Measurements from ENCODE around the gene OTOS. TPM values are rescaled to one million over a fixed set of nuclear protein-coding genes. Genes with fewer than 3 reads are reported as not detected.

OTOS gene
- total RNA-seq, 1 experiment from 2014 or later = not detected

DNA sequence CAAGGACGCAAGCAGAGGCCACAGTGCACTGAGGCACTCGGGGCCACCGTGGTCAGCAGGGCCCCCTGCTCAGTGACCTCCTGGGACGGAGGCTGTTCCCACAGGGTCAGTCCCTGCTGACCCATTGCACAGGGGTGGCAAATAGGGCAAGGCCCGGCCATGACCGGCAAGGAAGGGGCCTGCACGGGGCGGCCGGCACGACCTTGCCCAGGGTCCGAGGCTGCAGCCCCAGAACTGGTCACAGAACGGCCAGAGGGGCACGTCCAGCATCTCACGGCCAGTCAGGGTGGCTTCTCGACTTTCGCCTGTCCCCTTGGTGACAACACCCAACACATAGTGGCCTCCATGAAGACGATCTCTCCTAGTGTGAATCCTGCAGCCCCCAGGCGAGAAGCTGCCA is 27.6 kb upstream of the OTOS start:
- H3K4me1 ChIP-seq (ENCODE audit: control insufficient read depth in 1 of 2, insufficient read depth in 2 of 2, low read length in 2 of 2) = no peaks in the 10 kb centered on the region
- DNase-seq (ENCODE audit: low read depth, low spot score) (no peak), ATAC-seq (no peak)
- ChIA-PET POLR2A (no interaction called here), CTCF (no interaction called here), RAD21 (ENCODE audit: low non-redundant PET in 1 of 2, low total read pairs in 2 of 2, uncharacterized antibody in 2 of 2, unreplicated experiment in 2 of 2) (no interaction called here)
- no peaks in the 10 kb centered on the region for H3K9me3 ChIP-seq (ENCODE audit: control insufficient read depth in 1 of 2, insufficient read depth in 1 of 2, low read depth in 1 of 2, low read length in 2 of 2)
- H3K4me3 ChIP-seq (replicated peaks in 1 of 2; ENCODE audit: low read depth in 1 of 2, low read length in 2 of 2) = no peak overlapping the region
- H3K4me2 ChIP-seq (ENCODE audit: low read length) = no peak overlapping the region
- no peaks in the 10 kb centered on the region for H3K9me2 ChIP-seq (ENCODE audit: insufficient read depth)
- no peak for TF ChIP-seq POLR2A (IDR thresholded peaks at IDR 0.05; ENCODE audit: borderline replicate concordance, extremely low read depth, insufficient read depth, insufficient read length)
- TF ChIP-seq SIN3A (IDR thresholded peaks at IDR 0.05; ENCODE audit: low read depth) = no peak
- TF ChIP-seq, protein P1, sequence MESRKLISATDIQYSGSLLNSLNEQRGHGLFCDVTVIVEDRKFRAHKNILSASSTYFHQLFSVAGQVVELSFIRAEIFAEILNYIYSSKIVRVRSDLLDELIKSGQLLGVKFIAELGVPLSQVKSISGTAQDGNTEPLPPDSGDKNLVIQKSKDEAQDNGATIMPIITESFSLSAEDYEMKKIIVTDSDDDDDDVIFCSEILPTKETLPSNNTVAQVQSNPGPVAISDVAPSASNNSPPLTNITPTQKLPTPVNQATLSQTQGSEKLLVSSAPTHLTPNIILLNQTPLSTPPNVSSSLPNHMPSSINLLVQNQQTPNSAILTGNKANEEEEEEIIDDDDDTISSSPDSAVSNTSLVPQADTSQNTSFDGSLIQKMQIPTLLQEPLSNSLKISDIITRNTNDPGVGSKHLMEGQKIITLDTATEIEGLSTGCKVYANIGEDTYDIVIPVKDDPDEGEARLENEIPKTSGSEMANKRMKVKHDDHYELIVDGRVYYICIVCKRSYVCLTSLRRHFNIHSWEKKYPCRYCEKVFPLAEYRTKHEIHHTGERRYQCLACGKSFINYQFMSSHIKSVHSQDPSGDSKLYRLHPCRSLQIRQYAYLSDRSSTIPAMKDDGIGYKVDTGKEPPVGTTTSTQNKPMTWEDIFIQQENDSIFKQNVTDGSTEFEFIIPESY (IDR thresholded peaks at IDR 0.05; ENCODE audit: extremely low read depth, insufficient replicate concordance, low read length) = no peak
- TF ChIP-seq CEBPB (IDR thresholded peaks at IDR 0.05; ENCODE audit: low read depth) = no peak
- TF ChIP-seq EZH2 (IDR thresholded peaks at IDR 0.05) = no peak
- no peak for TF ChIP-seq EGR1 (IDR thresholded peaks at IDR 0.05; ENCODE audit: low read depth)
- TF ChIP-seq FOSL1 (IDR thresholded peaks at IDR 0.05; ENCODE audit: low read depth) = no peak
- no peak for TF ChIP-seq SRF (IDR thresholded peaks at IDR 0.05; ENCODE audit: low read depth)
- TF ChIP-seq JUND (IDR thresholded peaks at IDR 0.05) = no peak
- no peak for TF ChIP-seq CTCF (IDR thresholded peaks at IDR 0.05 in 2 of 3, conservative IDR thresholded peaks at IDR 0.05 in 1 of 3; ENCODE audit: borderline replicate concordance in 1 of 3, insufficient read depth in 1 of 3, low read depth in 2 of 3, low read length in 2 of 3)
- TF ChIP-seq, protein P2, sequence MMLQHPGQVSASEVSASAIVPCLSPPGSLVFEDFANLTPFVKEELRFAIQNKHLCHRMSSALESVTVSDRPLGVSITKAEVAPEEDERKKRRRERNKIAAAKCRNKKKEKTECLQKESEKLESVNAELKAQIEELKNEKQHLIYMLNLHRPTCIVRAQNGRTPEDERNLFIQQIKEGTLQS (IDR thresholded peaks at IDR 0.05) = no peak
- TF ChIP-seq ZFX (IDR thresholded peaks at IDR 0.05) = no peak
- TF ChIP-seq EZH2phosphoT487 (IDR thresholded peaks at IDR 0.05; ENCODE audit: borderline replicate concordance) = no peak
- TF ChIP-seq RAD21 (IDR thresholded peaks at IDR 0.05; ENCODE audit: low read depth) = no peak
- no peak for TF ChIP-seq TCF7L2 (IDR thresholded peaks at IDR 0.05; ENCODE audit: borderline replicate concordance, extremely low read depth, insufficient read depth, insufficient read length)
- TF ChIP-seq ZNF274 (IDR thresholded peaks at IDR 0.05; ENCODE audit: low read depth, low read length) = no peak
- no peak for TF ChIP-seq ELF1 (IDR thresholded peaks at IDR 0.05; ENCODE audit: borderline replicate concordance, low read depth)
- no peak for TF ChIP-seq POLR2AphosphoS5 (IDR thresholded peaks at IDR 0.05; ENCODE audit: low read depth, low read length)
- no peak for TF ChIP-seq MAX (IDR thresholded peaks at IDR 0.05)
- H3K9ac ChIP-seq (ENCODE audit: low read length) = no peak overlapping the region
- H3K79me2 ChIP-seq (ENCODE audit: insufficient read depth, low read length) = no peaks in the 10 kb centered on the region
- H4K20me1 ChIP-seq (ENCODE audit: insufficient read depth) = no peaks in the 10 kb centered on the region
- no peaks in the 10 kb centered on the region for H3K36me3 ChIP-seq (ENCODE audit: control insufficient read depth in 1 of 2, insufficient read depth in 2 of 2, low read length in 2 of 2)
- H3K27ac ChIP-seq (ENCODE audit: low read depth, low read length) = no peak overlapping the region
- H3K27me3 ChIP-seq (ENCODE audit: insufficient read depth, low read length) = no peaks in the 10 kb centered on the region; the same call in 1 of the 2 replicates
- no TSS peak for BruUV-seq (replicated peaks)
- H2AFZ ChIP-seq (ENCODE audit: low read depth, low read length, poor library complexity, severe bottlenecking) = no peak overlapping the region
- intact Hi-C loops (cut with micrococcal nuclease) = no loop called here

All from HCT116 (cell line).